MCF 10A (cell line): Measurements from ENCODE around the gene LRPPRC. TPM values are rescaled to one million over a fixed set of nuclear protein-coding genes. Genes with fewer than 3 reads are reported as not detected.
"Not testable (repeated sequence)": the region's sequence is repeated elsewhere in the genome, so short reads cannot be mapped to it uniquely, and the experiment has no call there.

Source experiments
- BruUV-seq: library from RNA; stranded (reverse); fragments of 400-500 nt; replicated peaks from 2 replicates; lab custom pipeline; 2021; lab: Mats Ljungman, UMichigan
- CTCF ChIA-PET: fragments of 300-600 bp; sonication (Branson Sonifier 250); formaldehyde crosslinking; extraction: SDS; loops from one replicate; lab custom pipeline; 2021; ENCODE audit warnings: antibody characterized with exemption, inconsistent platforms; lab: Yijun Ruan, JAX
- POLR2A ChIA-PET: fragments of 300-600, 350-650 bp; sonication (Branson Sonifier 250); formaldehyde crosslinking; extraction: SDS; loops from one replicate; lab custom pipeline; 2020; ENCODE audit warnings: antibody characterized with exemption, inconsistent platforms; lab: Yijun Ruan, JAX
- DNase-seq: peaks from one replicate; pipeline ENCODE4 v3.0.0-alpha.2; 2018; ENCODE audit not compliant: unreplicated experiment
- H3K27ac Mint-ChIP-seq: one replicate; pipeline ENCODE4 v1.8.0; 2022; ENCODE audit warnings: mild to moderate bottlenecking, low read depth, mixed read lengths; ENCODE audit not compliant: unreplicated experiment
- H3K27me3 Mint-ChIP-seq: one replicate; pipeline ENCODE4 v1.8.0; 2022; ENCODE audit warnings: mixed read lengths; ENCODE audit not compliant: insufficient read depth, unreplicated experiment
- H3K36me3 Mint-ChIP-seq: one replicate; pipeline ENCODE4 v1.8.0; 2022; ENCODE audit warnings: mild to moderate bottlenecking, moderate library complexity, mixed read lengths; ENCODE audit not compliant: insufficient read depth, unreplicated experiment
- H3K4me1 Mint-ChIP-seq: one replicate; pipeline ENCODE4 v1.8.0; 2022; ENCODE audit warnings: mixed read lengths; ENCODE audit not compliant: insufficient read depth, unreplicated experiment
- H3K4me3 Mint-ChIP-seq: one replicate; pipeline ENCODE4 v1.8.0; 2022; ENCODE audit warnings: mild to moderate bottlenecking, moderate library complexity, mixed read lengths; ENCODE audit not compliant: unreplicated experiment
- H3K9me3 Mint-ChIP-seq: one replicate; pipeline ENCODE4 v1.8.0; 2022; ENCODE audit warnings: mixed read lengths; ENCODE audit not compliant: unreplicated experiment
- intact Hi-C: fragments of 100-400 bp; cut with micrococcal nuclease; formaldehyde crosslinking; loops from 2 replicates; pipeline ENCODE4 v1.14.1; 2022
- total RNA-seq: library from RNA; stranded (reverse); gene quantifications from 2 replicates; pipeline ENCODE4 v1.2.3, GENCODE V29; 2022
- TF ChIP-seq, protein P1 (sequence below): fragments of 200-600 bp; IDR thresholded peaks from one replicate; pipeline ENCODE4 v1.8.0; 2022; ENCODE audit warnings: antibody characterized with exemption, mild to moderate bottlenecking; ENCODE audit not compliant: unreplicated experiment

The LRPPRC gene
- total RNA-seq, 1 experiment from 2014 or later = 160 TPM

DNA sequence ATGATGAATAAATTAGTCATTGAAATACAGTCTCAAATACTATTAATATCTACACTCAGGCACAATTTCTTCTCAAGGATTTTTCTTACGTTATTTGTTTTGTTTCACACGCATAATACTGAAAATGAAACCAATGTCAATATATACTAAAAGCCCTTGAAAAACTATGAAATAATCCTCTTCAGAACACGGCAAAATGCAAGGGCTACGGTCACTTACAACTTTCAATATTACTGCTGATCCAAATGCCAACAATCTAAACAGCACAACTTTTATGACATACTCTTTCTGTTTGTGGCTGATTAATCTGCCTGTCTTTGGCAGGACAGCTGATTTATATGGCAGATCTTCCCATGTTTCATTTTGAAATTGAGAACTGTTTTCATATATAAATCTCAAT, 68.3 kb downstream of the LRPPRC start:
- TF ChIP-seq, protein P1, sequence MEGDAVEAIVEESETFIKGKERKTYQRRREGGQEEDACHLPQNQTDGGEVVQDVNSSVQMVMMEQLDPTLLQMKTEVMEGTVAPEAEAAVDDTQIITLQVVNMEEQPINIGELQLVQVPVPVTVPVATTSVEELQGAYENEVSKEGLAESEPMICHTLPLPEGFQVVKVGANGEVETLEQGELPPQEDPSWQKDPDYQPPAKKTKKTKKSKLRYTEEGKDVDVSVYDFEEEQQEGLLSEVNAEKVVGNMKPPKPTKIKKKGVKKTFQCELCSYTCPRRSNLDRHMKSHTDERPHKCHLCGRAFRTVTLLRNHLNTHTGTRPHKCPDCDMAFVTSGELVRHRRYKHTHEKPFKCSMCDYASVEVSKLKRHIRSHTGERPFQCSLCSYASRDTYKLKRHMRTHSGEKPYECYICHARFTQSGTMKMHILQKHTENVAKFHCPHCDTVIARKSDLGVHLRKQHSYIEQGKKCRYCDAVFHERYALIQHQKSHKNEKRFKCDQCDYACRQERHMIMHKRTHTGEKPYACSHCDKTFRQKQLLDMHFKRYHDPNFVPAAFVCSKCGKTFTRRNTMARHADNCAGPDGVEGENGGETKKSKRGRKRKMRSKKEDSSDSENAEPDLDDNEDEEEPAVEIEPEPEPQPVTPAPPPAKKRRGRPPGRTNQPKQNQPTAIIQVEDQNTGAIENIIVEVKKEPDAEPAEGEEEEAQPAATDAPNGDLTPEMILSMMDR = no peak
- Mint-ChIP-seq H3K27me3 (no peaks in the 10 kb centered on the region), H3K36me3 (peaks cover 79% of the 10 kb centered on the region), H3K27ac (no peak overlapping the region), H3K4me3 (no peak overlapping the region), H3K4me1 (no peaks in the 10 kb centered on the region), H3K9me3 (no peaks in the 10 kb centered on the region)
- DNase-seq = no peak
- no TSS peak for BruUV-seq
- ChIA-PET POLR2A (no interaction called here), CTCF (no interaction called here)
- intact Hi-C loops = no loop called here

DNA sequence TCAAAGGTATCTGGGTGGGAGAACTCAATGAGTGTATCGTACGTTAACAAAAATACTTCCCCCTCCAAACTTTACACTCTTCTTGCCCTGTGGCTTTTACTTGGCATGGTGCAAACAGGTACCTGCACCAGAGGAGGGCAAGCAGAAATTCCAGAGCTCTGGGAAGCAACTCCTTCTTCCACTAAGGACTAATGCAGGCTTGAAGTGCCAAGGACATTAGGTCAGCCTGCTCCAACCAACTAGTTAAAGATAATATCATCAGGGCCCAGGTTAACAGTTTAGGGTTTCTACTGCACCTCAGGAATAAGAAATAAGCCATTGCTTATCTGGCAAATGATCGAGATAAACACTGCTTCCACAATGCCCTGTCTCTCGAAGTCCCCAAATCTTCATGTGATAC, 70.4 kb downstream of the LRPPRC start:
- intact Hi-C loops = no loop called here
- CTCF ChIA-PET = no interaction called here

DNA sequence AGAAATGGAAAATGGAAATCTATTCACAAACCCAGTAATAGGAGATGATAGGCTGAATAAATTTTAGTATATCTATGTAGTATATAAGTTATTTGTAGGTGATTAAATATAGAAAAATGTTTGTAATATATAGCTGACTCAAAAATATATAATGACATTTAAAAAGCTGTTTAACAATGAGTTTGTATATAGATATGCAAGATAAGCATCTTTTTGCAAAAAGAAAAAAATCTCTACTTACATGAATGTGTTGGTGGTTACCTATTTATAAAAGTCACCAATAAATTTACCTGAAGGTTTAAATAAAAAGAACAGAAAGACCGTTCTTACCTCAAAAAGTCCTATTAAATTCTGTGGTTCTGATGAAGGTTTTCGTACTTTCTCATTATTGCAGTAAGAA, 71.3 kb downstream of the LRPPRC start:
- ChIA-PET POLR2A (interaction anchor here (0.6 to 1.0 kb wide), 3 partner anchors 7 to 10 kb away, joined by 3 to 4 read pairs (median 3); no protein-coding TSS in a partner anchor), CTCF (interaction anchor here (0.8 kb wide), 1 partner anchor 21 kb away, joined by 3 read pairs; no protein-coding TSS in a partner anchor)
- Mint-ChIP-seq H3K27me3 (no peaks in the 10 kb centered on the region), H3K36me3 (peaks cover 83% of the 10 kb centered on the region), H3K4me3 (no peak overlapping the region), H3K9me3 (no peaks in the 10 kb centered on the region), H3K4me1 (no peaks in the 10 kb centered on the region), H3K27ac (no peak overlapping the region)
- DNase-seq = no peak
- BruUV-seq = no TSS peak
- TF ChIP-seq, protein P1 = no peak
- intact Hi-C loops = no loop called here

More for the DNA sequence above, 70.4 kb downstream of the LRPPRC start:
- H3K9me3 Mint-ChIP-seq = no peaks in the 10 kb centered on the region
- H3K4me3 Mint-ChIP-seq = no peak overlapping the region
- POLR2A ChIA-PET = interaction anchor here (0.6 to 1.0 kb wide), 2 partner anchors 9 to 11 kb away, joined by 3 read pairs; no protein-coding TSS in a partner anchor
- H3K4me1 Mint-ChIP-seq = no peaks in the 10 kb centered on the region
- H3K36me3 Mint-ChIP-seq = peaks cover 83% of the 10 kb centered on the region
- TF ChIP-seq, protein P1 = no peak
- no peak for DNase-seq
- no peaks in the 10 kb centered on the region for H3K27me3 Mint-ChIP-seq
- H3K27ac Mint-ChIP-seq = no peak overlapping the region
- no TSS peak for BruUV-seq

DNA sequence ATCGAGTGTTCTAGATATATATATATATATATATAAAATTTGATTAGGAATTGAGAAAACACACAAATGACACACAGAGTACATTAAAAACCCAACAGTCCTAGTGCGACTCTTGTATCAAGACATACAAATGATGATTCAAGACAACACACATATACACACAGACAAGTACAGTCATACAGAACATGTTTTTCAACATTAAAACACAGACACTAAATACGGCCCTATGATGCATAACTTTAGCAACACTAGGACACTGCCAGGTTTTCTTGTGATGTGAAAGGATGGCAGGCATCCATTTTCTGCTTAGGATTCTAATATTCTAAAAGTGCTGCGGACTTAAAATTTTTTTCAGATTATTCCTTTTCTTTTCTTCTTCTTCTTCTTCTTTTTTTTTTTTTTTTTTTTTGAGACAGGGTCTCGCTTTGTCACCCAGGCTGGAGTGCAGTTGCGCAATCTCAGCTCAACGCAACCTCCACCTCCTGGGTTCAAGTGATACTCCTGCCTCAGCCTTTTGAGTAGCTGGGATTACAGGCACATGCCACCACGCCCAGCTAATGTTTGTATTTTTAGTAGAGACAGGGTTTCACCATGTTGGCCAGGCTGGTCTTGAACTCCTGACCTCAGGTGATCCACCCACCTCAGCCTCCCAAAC, 84.5 kb downstream of the LRPPRC start:
- H3K4me1 Mint-ChIP-seq, POLR2A ChIA-PET, H3K27me3 Mint-ChIP-seq, CTCF ChIA-PET, H3K9me3 Mint-ChIP-seq, H3K4me3 Mint-ChIP-seq, BruUV-seq, intact Hi-C loops, H3K27ac Mint-ChIP-seq, DNase-seq: not testable (repeated sequence)
- peaks cover 95% of the 10 kb centered on the region for H3K36me3 Mint-ChIP-seq
